ENCODE measurements around the gene DRAP1.
"Not testable (repeated sequence)": the region's sequence is repeated elsewhere in the genome, so short reads cannot be mapped to it uniquely, and the experiment has no call there.

DRAP1 gene

GRCh38 chr11:65886826-65887722 is 32.2 kb upstream of the DRAP1 start:
- DNase-seq = no peak

DNA sequence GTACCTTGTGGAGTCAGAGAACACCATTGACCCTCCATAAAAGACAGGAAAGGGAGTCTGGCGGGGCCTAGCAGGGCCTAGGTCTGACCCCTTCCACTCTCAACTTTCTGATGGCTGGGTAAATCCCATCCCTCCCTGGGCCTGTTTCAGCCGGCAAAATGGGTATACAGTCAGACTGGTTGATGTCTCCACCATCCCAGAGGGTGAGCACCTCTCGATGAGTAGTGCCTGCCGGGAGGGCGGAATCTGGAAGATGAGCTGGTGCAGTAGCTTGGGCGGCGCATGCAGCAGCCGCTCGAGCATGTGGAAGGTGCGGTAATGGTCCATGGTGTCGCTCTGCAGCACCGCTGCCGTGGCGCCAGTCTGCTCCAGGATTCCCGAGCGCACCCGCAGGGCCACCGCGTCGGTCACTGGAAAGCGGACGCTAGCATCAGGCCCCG is 31.5 kb upstream of the DRAP1 start:
- no peak for DNase-seq

DNA sequence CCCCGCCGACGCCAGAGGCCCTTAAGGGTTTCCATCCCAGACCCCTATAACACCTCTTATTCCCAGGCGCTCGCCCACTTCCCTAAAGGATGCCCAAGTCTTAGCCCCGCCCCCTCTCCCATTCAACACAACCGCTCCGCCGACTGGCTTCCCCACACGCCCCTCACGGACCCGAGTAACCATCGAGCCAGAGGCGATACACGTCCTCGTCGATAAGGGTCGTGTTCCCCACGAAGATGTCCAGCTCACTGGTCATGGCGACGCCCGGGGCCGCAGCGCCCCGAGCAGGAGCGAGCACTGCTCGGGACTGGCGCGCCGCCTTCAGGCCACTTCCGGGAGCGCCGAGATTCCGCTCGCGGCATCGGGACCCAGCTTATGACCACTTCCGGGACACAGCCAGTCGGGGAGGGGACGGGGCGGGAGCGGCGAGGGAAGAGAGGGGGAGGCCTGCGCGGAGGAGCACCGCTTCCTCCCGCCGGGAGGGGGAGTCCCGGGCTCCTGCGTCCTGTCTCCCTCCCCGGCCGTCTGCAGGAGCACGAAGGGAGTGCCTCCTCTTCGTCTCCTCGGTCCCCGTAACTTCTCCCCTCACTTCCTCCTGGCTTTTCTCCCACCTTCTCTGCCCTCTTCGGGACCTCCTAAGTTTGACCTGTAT is 30.9 kb upstream of the DRAP1 start, which contains the start of gene FIBP:
FIBP (minus strand) TSS at position 309 of the 652 bp plus-strand sequence; CDS start at position 256, 53 bp downstream.
- peak; percentile 97 to 98 for DNase-seq

DNA sequence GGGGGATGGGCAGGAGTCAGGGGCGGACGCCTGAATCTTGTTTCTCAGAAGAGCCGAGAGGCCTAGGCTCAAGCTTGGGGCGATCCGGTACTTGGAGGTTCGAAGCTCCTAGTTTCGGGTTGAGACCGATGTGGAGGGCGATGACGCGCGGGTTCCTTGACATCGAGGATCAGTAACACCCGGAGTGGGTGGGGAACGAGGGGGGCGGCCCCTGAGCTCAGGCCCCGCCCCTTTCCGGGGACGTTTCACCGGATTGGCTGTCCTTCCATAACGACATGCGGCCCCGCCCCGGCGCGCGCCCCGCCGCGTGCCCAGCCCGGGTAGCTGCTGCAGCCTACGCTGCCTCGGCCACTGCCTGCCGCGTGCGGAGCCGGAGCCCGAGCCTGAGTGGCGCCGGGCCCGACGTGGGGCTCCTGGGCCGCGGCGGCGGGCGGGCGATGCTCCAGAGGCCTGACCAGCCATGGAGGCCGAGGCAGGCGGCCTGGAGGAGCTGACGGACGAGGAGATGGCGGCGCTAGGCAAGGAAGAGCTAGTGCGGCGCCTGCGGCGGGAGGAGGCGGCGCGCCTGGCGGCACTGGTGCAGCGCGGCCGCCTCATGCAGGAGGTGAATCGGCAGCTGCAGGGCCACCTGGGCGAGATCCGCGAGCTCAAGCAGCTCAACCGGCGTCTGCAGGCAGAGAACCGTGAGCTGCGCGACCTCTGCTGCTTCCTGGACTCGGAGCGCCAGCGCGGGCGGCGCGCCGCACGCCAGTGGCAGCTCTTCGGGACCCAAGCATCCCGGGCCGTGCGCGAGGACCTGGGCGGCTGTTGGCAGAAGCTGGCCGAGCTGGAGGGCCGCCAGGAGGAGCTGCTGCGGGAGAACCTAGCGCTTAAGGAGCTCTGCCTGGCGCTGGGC is 28.7 kb upstream of the DRAP1 start, which contains the start of gene CCDC85B:
CCDC85B (plus strand) TSS at position 350 of the 895 bp plus-strand sequence; CDS start at position 461, 111 bp downstream.
- DNase-seq = peak; percentile 98 to 99

DNA sequence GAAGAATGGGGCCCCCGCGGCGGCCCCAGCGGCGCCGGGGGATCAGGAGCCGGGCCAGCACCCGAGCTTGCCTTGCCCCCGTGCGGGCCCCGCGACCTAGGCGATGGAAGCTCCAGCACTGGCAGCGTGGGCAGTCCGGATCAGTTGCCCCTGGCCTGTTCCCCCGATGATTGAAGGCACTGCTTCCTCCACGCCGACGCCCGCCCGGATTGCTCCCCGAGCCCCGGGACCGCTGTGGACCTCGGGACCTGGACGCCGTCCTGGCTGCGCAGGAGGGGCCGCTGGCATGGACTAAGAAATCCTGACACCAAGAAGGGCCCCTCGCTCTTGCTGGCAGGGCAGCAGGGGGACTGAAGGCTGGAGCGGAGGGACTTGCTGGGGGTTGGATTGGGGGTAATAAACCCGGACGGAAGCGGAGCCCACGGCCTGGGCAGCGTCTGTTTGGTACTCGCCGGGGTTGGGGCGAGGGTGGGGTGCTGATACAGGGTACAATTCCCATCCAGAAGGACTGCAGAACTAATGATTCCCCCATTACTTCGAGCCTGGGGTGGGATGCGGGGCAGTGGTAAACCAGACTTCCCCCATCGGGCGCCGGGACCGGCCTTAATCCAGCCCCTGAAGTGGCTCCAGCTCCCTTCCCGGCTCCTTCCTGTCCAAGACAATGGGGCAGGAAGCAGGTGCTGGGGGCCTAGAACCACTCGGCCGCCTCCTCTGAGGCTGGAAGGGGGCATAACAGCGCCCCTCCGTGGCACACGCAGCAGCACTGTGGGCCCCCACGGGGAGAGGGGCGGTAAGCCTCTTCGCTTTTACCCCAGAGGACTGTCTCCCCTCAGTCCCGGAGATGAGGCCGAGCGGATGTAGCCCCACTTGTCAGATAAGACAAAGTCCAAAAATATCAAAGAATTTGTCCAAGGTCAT is 27.7 kb upstream of the DRAP1 start:
- DNase-seq = peak; percentile 46 to 62

DNA sequence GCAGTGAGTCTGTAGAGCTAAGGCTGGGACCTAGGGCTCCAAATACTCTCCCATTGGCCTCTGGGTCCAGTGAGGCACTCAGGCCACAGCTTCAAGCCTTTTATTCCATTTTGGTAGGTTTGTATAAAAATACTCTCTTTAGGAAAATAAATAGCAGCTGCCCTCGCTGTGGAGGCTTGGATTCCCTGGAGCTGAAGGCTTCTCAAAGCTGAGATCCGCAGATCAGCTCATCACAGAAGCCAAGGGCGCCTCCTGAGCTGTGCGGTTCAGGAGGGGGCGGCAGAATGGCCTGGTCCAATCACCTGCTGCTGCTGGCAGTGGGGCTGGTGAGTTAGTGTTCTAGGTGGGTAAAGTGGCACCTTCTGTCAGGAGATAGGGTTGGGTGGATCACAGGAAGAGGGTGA is 27.1 kb upstream of the DRAP1 start:
- not testable (repeated sequence) for DNase-seq

DNA sequence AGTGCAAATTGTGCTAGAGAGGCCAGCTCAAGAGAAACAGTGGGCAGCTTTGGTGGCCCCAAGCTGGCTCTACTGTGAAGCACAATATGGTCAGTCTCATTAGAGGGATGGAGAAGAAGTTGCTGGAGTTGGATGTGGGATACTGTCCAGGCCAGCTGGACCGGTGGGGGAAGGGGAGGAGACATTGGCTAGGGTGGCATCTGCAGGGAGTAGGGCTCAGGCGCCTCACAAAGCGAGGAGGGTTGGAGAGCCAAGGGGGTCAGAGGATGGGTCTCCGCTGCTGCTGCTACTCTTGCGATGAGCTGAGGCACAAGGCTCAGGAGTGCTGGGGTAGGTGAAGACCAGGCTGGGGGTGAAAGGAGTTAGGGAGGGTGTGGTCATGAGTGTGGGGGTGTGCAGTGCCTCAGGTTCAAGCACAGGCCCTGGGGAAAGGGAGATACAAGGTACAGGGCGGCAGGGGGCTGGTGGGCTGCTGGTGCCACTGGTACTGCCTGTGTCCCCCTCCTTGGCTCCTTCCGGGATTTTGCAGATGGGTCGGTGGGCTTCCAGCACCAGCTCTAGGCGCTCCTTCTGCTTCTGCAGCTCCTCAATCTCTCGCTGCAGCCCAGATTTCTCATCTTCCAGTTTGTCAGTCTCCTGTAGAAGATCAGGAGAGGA is 26.4 kb upstream of the DRAP1 start:
- no peak for DNase-seq

DNA sequence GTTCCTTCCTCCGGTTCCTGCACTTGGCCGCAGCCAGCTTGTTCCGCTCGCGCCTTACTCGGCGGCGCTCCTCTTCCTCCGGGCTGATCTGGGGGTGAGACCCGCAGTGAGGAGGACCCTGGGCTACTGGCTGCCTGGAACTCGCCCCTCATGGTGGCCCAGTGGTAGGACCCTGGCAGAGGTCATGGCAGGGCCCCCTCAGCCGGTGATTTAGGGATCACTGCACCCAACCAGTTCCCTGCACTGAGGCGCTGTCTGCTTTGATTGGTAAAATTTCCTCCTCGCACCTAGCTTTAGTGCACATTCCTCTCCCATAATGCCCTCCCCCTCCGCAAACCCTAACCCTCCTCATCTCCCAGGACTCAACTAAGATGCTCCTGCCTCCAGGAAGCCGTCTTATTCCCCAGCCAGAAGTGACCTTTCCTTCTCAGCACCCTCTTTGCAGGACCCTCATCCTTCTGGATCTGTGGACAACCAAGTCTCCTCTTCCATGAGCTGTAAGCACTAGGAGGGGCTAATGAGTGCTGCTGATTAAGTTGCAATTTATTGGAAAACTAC is 25.1 kb upstream of the DRAP1 start:
- DNase-seq = no peak

DNA sequence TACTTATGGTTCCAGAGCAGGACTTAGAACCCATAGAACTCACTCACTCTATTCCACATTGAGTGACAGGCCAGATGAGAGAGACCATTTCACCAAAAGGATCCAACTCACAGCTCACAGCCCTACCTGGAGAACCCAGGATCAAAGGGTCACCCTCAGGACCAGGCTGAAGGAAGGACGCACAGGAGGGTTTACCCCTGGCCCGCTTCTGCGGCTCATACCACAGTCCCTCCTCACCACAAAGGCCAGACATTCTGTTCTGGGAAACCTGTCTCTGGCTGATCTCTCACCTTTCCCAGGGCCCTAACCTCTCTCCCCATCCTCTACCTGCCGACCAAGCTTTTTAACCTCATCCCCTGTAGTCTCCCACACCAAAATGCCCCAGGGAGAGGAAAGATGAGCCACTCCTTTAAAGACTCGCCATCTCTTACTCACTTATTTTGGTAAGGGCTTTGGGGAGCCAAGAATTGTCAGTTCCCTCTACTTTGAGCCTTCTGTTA is 23.7 kb upstream of the DRAP1 start:
- no peak for DNase-seq

- no peak for DNase-seq
Measured at GRCh38 chr11:65896034-65896999, 22.9 kb upstream of the DRAP1 start.

GRCh38 chr11:65897020-65897471 is 22.2 kb upstream of the DRAP1 start:
- DNase-seq = no peak

DNA sequence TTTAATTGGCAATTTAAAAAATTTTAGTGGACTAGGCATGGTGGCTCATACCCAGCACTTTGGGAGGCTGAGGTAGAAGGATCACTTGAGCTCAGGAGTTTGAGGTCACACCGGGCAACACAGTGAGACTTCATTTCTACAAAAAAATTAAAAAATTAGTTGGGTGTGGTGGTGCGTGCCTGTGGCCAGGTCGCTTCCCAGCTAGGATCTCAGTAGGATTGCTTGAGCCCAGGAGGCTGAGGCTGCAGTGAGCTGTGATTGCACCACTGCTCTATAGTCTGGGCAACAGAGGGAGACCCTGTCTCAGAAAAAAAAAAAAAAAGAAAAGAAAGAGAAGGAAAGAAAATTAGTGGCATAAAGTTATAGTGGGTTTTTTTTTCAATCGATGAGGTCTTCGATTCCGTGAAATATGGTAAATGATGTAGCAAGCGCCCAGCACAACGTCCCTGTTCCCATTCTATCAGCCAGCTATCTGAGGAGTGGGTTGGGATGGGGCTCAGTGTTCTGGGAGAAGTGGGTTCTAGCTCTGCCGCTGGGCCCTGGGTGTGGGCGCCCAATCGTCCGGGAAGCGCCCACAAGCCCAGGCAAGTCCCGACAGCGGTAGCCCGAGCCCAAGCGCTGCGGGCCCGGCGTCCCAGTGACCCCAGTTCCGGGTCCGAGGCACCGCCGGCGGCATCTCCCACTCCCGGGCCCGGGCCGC is 20.4 kb upstream of the DRAP1 start:
- no peak for DNase-seq

- DNase-seq = peak; percentile 79 to 85
Measured at GRCh38 chr11:65899356-65900124, 19.7 kb upstream of the DRAP1 start.

DNA sequence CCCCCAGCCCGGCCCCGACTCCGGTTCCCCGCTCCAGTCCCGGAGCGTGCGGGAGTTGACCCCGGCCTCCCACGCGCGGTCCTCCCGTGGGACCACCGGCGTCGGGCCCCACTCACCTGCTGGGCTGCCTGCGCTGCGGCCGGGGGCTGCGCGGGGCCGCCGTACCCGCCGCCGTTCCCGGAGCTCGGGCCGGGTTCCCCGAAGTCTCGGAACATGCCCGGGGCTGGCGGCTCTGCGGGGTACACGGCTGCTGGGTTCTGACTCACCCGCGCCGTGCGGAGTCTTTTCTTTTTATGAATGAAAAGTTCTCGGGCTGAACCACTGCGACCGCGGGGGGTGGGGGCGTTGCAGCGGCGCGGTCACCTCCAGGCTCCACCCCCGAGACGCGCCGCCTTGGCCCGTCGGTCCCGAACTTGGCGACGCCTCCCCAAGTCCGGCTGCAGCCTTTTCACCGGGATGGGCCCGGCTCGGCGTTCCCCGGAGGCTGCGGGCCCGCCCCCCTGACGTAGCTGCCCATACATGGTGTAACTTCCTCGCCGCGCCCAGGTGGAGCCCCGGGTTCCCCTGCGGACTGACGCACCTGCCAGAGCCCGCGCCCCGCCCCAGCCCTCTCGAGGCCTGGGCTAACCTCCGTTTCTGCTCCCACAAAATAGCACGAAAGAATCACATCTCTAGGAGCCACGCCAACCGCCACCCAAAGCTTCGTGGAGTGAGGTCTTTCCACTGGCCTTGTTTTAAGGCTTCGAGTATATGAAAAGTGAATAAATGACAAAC is 18.9 kb upstream of the DRAP1 start, which contains the start of gene FOSL1:
FOSL1 (minus strand) TSS at position 264 of the 774 bp plus-strand sequence; CDS start at position 215, 49 bp downstream.
- DNase-seq = peak; percentile 94 to 97

DNA sequence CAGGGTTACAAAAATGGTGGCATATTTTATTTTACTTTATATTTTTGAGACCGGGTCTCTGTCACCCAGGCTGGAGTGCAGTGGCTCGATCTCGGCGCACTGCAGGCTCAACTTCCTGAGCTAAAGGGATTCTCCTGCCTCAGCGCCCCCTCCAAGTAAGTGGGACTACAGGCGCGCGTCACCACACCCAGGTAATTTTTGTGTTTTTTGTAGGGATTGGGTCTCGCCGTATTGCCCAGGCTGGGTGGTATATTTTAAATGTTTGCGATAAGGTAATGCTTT is 18.4 kb upstream of the DRAP1 start:
- no peak for DNase-seq

DNA sequence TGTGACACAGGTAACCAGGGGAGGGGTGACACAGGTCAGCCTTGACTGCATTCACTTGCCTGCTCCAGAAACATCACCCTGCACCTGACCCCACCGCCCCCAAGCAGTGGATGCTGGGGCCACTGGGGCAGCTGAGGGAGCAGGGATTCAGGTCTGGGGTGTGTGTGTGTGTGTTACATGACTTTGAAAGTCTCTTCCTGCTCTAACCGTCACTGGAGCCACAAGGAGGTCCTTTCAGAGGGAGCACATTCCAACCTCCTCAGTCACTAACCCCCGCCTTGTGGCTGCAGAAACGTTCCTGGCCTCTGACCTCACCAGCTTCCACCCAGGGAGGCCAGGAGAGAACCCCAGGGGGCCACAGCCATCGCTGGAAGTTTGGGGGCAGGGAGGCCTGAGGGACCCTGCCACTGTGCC is 16.2 kb upstream of the DRAP1 start:
- DNase-seq = no peak

- no peak for DNase-seq
Measured at GRCh38 chr11:65903715-65904114, 15.5 kb upstream of the DRAP1 start.

All from stimulated activated CD4-positive, alpha-beta T cell treated with anti-CD3 and anti-CD28 coated beads, Interleukin-2, amount 100 ng/mL, for 24 hours (primary cell).